CD4-positive, alpha-beta T cell treated with Interleukin-21 for 1 hour (primary cell): Measurements from ENCODE around the gene CELF1.

ENCODE experiments used
- DNase-seq: peaks from one replicate; pipeline ENCODE4 v3.0.0-alpha.2; 2020

Gene CELF1

GRCh38 chr11:47478651-47479329 lies 74.1 kb downstream of the CELF1 start:
- no peak for DNase-seq

- no peak for DNase-seq
These were observed 75.2 kb downstream of the CELF1 start for GRCh38 chr11:47477753-47478152.

GRCh38 chr11:47477323-47477722 lies 75.6 kb downstream of the CELF1 start:
- no peak for DNase-seq

- no peak for DNase-seq
These were observed 82.3 kb downstream of the CELF1 start for GRCh38 chr11:47470671-47471070.

- no peak for DNase-seq
These were observed 83.4 kb downstream of the CELF1 start for GRCh38 chr11:47469361-47470179.

GRCh38 chr11:47468598-47469214 lies 84.2 kb downstream of the CELF1 start:
- no peak for DNase-seq

GRCh38 chr11:47467357-47467756 lies 85.6 kb downstream of the CELF1 start:
- no peak for DNase-seq

GRCh38 chr11:47466701-47467250 lies 86.2 kb downstream of the CELF1 start:
- no peak for DNase-seq

- DNase-seq, result no peak
These were observed 86.7 kb downstream of the CELF1 start for GRCh38 chr11:47466201-47466600.

- no peak for DNase-seq
These were observed 88.4 kb downstream of the CELF1 start for GRCh38 chr11:47464483-47464882.

- no peak for DNase-seq
These were observed 91.1 kb downstream of the CELF1 start for GRCh38 chr11:47461876-47462275.

GRCh38 chr11:47460571-47461235 lies 92.2 kb downstream of the CELF1 start:
- DNase-seq, result no peak

- DNase-seq, result peak; percentile 78
These were observed 98.7 kb downstream of the CELF1 start for GRCh38 chr11:47454258-47454671.

GRCh38 chr11:47453365-47453764 lies 99.6 kb downstream of the CELF1 start:
- DNase-seq, result peak; percentile 9

- DNase-seq, result no peak
These were observed 100.9 kb downstream of the CELF1 start for GRCh38 chr11:47451990-47452389.

GRCh38 chr11:47451436-47451835 lies 101.5 kb downstream of the CELF1 start:
- DNase-seq, result no peak

- no peak for DNase-seq
These were observed 103.4 kb downstream of the CELF1 start for GRCh38 chr11:47449541-47449940.

- no peak for DNase-seq
These were observed 104.1 kb downstream of the CELF1 start, which contains the start of gene RAPSN for GRCh38 chr11:47448566-47449427. Gene RAPSN, minus strand, starts transcription at chr11:47449136. Its CDS starts 172 bp downstream, at chr11:47448964.

GRCh38 chr11:47447906-47448305 lies 105.0 kb downstream of the CELF1 start:
- DNase-seq, result no peak

GRCh38 chr11:47446833-47447232 lies 106.1 kb downstream of the CELF1 start:
- no peak for DNase-seq

- DNase-seq, result no peak
These were observed 107.1 kb downstream of the CELF1 start for GRCh38 chr11:47445840-47446239.

GRCh38 chr11:47443817-47444216 lies 109.1 kb downstream of the CELF1 start:
- no peak for DNase-seq
